Measurements from ENCODE around the gene ZNF646. TPM values are rescaled to one million over a fixed set of nuclear protein-coding genes. Genes with fewer than 3 reads are reported as not detected.

The ZNF646 gene
- total RNA-seq, 2 experiments from 2014 or later: 16.7 to 17.4 TPM

DNA sequence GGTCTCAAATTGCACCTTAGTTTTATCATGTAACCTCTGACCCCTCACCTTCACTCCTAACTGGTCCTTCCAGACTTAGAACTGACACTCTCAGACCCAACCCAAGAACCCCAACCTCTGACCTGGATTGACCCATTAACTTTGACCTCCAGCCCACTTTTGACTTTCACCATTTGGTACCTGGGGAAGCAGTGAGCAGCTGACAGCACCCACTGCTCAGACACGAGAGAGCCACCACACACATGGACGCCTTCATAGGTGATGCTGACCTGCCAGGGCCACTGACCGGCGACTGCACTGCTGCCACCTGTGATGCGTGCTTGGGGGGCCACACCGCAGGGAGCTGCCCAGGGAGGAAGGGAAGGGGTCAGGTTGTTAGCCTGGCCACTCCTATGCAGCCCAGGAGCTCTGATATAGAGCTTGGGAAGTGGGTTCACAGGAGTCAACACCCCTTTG is 58.9 kb downstream of the ZNF646 start:
- Mint-ChIP-seq H3K4me3 (no peak overlapping the region), H3K9me3 (no peaks in the 10 kb centered on the region), H3K27me3 (ENCODE audit: low read depth) (no peaks in the 10 kb centered on the region), H3K4me1 (ENCODE audit: low read depth) (peaks cover 3% of the 10 kb centered on the region), H3K36me3 (ENCODE audit: low read depth) (peaks cover 5% of the 10 kb centered on the region), H3K27ac (no peak overlapping the region)
- no peak for DNase-seq
- intact Hi-C loops (cut with micrococcal nuclease): no loop called here
- CTCF ChIA-PET: no interaction called here

Other genes starting within 250 kb of the ZNF646 start
- gene BCL7C, start 180.3 kb upstream of the ZNF646 start, total RNA-seq: 10 to 100 TPM; 18.1 to 18.6 TPM
- gene CTF1, start 177.8 kb upstream of the ZNF646 start, total RNA-seq: under 1 TPM; 0.21 to 0.27 TPM
- 10 to 100 TPM; 13.6 to 15.2 TPM for gene FBXL19, start 150.8 kb upstream of the ZNF646 start, total RNA-seq
- gene ORAI3, start 125.4 kb upstream of the ZNF646 start, total RNA-seq: 1 to 10 TPM; 4.2 to 4.7 TPM
- gene SETD1A, start 116.7 kb upstream of the ZNF646 start, total RNA-seq: 10 to 100 TPM; 14.3 to 14.6 TPM
- under 1 TPM; 0.69 to 0.98 TPM for gene HSD3B7, start 89.2 kb upstream of the ZNF646 start, total RNA-seq
- gene STX1B, start 63.8 kb upstream of the ZNF646 start, total RNA-seq: under 1 TPM; 0.69 to 0.72 TPM
- gene STX4, start 40.9 kb upstream of the ZNF646 start, total RNA-seq: 10 to 100 TPM; 32.9 to 38.0 TPM
- 10 to 100 TPM in 1 of 2 experiments, 1 to 10 TPM in 1; 9.5 to 10.1 TPM for gene ZNF668, start 182 bp upstream of the ZNF646 start, total RNA-seq
- gene PRSS53, start 14.5 kb downstream of the ZNF646 start, total RNA-seq: 1 to 10 TPM; 4.1 to 5.2 TPM
- 10 to 100 TPM; 43.4 to 47.8 TPM for gene VKORC1, start 20.4 kb downstream of the ZNF646 start, total RNA-seq
- 10 to 100 TPM; 21.3 to 23.1 TPM for gene BCKDK, start 34.0 kb downstream of the ZNF646 start, total RNA-seq
- gene KAT8, start 43.2 kb downstream of the ZNF646 start, total RNA-seq: 10 to 100 TPM; 58.1 to 64.5 TPM
- not detected for gene PRSS8, start 61.3 kb downstream of the ZNF646 start, total RNA-seq
- under 1 TPM; 0.93 to 0.99 TPM for gene PRSS36, start 75.6 kb downstream of the ZNF646 start, total RNA-seq
- 100 to 1,000 TPM; 424 to 435 TPM for gene FUS, start 105.7 kb downstream of the ZNF646 start, total RNA-seq
- gene PYCARD, start 128.3 kb downstream of the ZNF646 start, total RNA-seq: 1 to 10 TPM; 2.4 to 2.5 TPM
- gene TRIM72, start 139.7 kb downstream of the ZNF646 start, total RNA-seq: not detected
- not detected for gene PYDC1, start 142.7 kb downstream of the ZNF646 start, total RNA-seq
- under 1 TPM; 0.37 to 0.67 TPM for gene ITGAM, start 185.6 kb downstream of the ZNF646 start, total RNA-seq